GM12864 (cell line): ENCODE results near the gene PSMD1.

ENCODE experiments used
- DNase-seq: peaks from one replicate; pipeline ENCODE4 v3.0.0-alpha.2; 2011; ENCODE audit warnings: low read depth
- H3K4me3 ChIP-seq: 2 replicates; pipeline ENCODE4 v1.5.1; 2011; ENCODE audit warnings: mild to moderate bottlenecking, low read depth, low read length, control low read depth
- CTCF ChIP-seq: IDR thresholded peaks from 2 replicates; pipeline ENCODE4 v1.5.1; 2011; ENCODE audit warnings: low read depth, mild to moderate bottlenecking, moderate library complexity, low read length, control low read depth, inconsistent platforms; ENCODE audit errors: missing control alignments

Gene PSMD1

GRCh38 chr2:231204146-231204545 is 147.5 kb downstream of the PSMD1 start:
- no peak for TF ChIP-seq CTCF
- DNase-seq, result no peak
- no peak overlapping the region for H3K4me3 ChIP-seq

GRCh38 chr2:231204581-231204980 is 147.9 kb downstream of the PSMD1 start:
- TF ChIP-seq CTCF, result no peak
- H3K4me3 ChIP-seq, result no peak overlapping the region
- no peak for DNase-seq

DNA sequence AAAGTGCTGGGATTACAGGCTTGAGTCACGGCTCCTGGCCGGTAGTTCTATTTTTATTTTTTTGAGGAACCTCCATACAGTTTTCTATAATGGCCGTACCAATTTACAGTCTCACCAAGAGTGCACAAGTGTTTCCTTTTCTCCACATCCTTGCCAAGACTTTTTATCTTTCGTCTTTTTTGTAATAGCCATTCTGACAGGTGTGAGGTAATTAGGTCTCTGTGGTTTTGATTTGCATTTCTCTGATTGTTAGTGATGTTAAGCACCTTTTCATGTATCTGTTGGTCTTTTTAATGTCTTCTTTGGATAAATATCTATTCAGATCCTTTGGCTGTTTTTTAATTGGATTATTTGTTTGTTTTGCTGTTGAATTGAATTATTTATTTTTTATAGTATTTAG is 151.1 kb downstream of the PSMD1 start:
- H3K4me3 ChIP-seq, result no peak overlapping the region
- TF ChIP-seq CTCF, result no peak
- DNase-seq, result no peak

- no peak for DNase-seq
- no peak overlapping the region for H3K4me3 ChIP-seq
- no peak for TF ChIP-seq CTCF
These were observed 154.1 kb downstream of the PSMD1 start for GRCh38 chr2:231210782-231211181.

- no peak for TF ChIP-seq CTCF
- H3K4me3 ChIP-seq, result no peak overlapping the region
- no peak for DNase-seq
These were observed 154.8 kb downstream of the PSMD1 start for GRCh38 chr2:231211486-231211885.

DNA sequence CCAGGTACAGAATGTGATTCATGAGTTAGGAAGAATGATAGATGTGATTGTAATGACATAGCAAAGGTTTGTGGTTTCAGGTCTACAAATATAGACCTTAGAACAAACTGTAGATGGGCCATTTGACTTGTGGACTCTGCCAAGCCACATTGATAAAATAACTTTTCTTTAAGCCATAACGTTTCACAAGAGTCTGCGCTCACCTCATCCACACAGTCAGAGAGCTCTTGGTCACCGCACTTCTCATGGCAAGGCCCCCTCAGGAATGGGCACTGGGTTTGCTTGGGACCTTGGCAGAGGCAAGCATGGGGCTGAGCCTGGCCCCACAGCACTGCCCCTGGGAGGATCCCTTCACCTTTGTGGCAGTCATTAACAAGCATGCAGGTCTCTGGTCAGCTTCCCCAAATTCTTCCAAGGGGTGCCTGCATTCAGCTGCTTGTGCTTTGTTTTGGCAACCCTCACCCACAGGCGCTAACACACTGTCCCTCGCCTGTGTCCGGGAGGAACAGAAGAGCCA is 155.7 kb downstream of the PSMD1 start:
- DNase-seq, result no peak
- TF ChIP-seq CTCF, result no peak

DNA sequence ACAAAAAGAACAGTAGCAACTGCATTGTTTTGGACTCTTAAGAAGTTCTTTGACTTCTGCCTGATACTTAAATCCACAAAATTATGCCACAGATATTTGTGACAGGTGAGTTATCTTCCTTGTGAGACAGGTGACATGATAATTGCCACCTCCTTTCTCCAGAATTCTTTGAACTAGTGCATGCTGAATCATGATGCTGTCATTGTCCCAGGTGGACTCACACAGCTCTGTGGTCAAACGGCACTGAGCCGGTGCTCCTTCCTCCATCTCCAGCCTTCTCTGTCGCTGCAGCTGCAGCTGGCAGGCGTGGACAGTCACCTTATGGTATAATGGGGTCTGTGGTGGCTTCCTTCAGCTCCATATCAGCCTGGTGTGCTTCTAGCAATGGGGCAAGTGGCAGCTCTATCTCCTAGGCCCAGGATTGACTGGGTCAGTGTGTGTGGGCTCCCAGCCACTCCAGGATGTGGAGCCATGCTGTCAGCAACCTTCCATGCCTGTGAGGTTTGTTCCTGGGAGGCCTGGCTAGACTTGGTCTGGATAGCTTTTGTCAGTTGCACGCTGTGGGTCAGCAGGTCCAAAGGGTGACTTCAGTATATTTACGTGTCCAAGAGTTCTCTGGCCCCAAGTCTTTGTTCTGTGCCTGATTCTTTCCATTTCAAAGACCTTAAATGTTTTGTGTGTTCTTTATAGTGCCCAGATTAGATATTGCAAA is 157.4 kb downstream of the PSMD1 start:
- no peak for DNase-seq
- no peak overlapping the region for H3K4me3 ChIP-seq
- no peak for TF ChIP-seq CTCF

More for the DNA sequence above, 155.7 kb downstream of the PSMD1 start:
- H3K4me3 ChIP-seq, result no peak overlapping the region
